Small intestine (tissue), 7 donors: ENCODE data around the gene ADCY7. TPM values are rescaled to one million over a fixed set of nuclear protein-coding genes. Genes with fewer than 3 reads are reported as not detected.
"Not testable (repeated sequence)": the region's sequence is repeated elsewhere in the genome, so short reads cannot be mapped to it uniquely, and the experiment has no call there.

Experiments used
- DNase-seq, 2 donors: peaks; one replicate each; pipeline versions ENCODE4 v3.0.0 to v3.0.0-alpha.2; 2013
- FAIRE-seq: peaks from 2 replicates; lab custom pipeline; 2012; peaks lifted over from hg19 to GRCh38; lab: Jason Lieb, UNC
- H3K27ac ChIP-seq, 3 donors: one replicate each; pipeline ENCODE4 v1.5.1; 2013; ENCODE audit warnings: low read length in 2 of 3, mild to moderate bottlenecking in 2 of 3, control low read depth in 1 of 3, inconsistent platforms in 1 of 3, low read depth in 1 of 3, moderate library complexity in 1 of 3
- H3K27me3 ChIP-seq, 3 donors: one replicate each; pipeline ENCODE4 v1.6.1; 2013; ENCODE audit warnings: low read length in 3 of 3, inconsistent platforms in 1 of 3; ENCODE audit not compliant: control insufficient read depth in 3 of 3, insufficient read depth in 3 of 3
- H3K36me3 ChIP-seq, 3 donors: one replicate each; pipeline ENCODE4 v1.6.1; 2013; ENCODE audit warnings: low read length in 3 of 3, inconsistent platforms in 1 of 3, low read depth in 1 of 3, mild to moderate bottlenecking in 1 of 3, moderate library complexity in 1 of 3; ENCODE audit not compliant: control insufficient read depth in 3 of 3, insufficient read depth in 2 of 3
- H3K4me1 ChIP-seq, 3 donors: one replicate each; pipeline ENCODE4 v1.6.1; 2013; ENCODE audit warnings: low read length in 2 of 3, inconsistent platforms in 1 of 3, low read depth in 1 of 3, mild to moderate bottlenecking in 1 of 3, moderate library complexity in 1 of 3; ENCODE audit not compliant: control insufficient read depth in 3 of 3, insufficient read depth in 2 of 3
- H3K4me3 ChIP-seq, 3 donors: one replicate each; pipeline ENCODE4 v1.5.1; 2013; ENCODE audit warnings: low read length in 3 of 3, control low read depth in 1 of 3, inconsistent platforms in 1 of 3, low read depth in 1 of 3, mild to moderate bottlenecking in 1 of 3, moderate library complexity in 1 of 3
- H3K9me3 ChIP-seq, 2 donors: one replicate each; pipeline ENCODE4 v1.6.1; 2013; ENCODE audit warnings: low read depth in 1 of 2, low read length in 1 of 2; ENCODE audit not compliant: control insufficient read depth in 2 of 2, insufficient read depth in 1 of 2
- WGBS, 3 donors: extraction: QIAGEN DNeasy Blood & Tissue Kit; methylation state at CpG; one replicate each; pipeline ENCODE4 v1.1.7; 2013; 5-methylcytosine and 5-hydroxymethylcytosine counted together
- polyA plus RNA-seq, 4 donors: library from polyadenylated mRNA; stranded (reverse) in 3 of 4; unstranded in 1 of 4; fragments of 200-250 nt in 3 of 4; fragments of 120-200 nt in 1 of 4; gene quantifications; one replicate each; pipeline versions ENCODE4 v1.2.1 to v1.2.3, GENCODE V29; 2013
- donor health status: healthy with polysubstance abuse.
- donor health status: control.
- donor health status: control.
- donor health status: Bipolar disorder and iron deficiency.
- donor health status: healthy.

ADCY7 gene
- polyA plus RNA-seq, 4 donors: 0.45 to 7.3 (median 3.4) TPM

DNA sequence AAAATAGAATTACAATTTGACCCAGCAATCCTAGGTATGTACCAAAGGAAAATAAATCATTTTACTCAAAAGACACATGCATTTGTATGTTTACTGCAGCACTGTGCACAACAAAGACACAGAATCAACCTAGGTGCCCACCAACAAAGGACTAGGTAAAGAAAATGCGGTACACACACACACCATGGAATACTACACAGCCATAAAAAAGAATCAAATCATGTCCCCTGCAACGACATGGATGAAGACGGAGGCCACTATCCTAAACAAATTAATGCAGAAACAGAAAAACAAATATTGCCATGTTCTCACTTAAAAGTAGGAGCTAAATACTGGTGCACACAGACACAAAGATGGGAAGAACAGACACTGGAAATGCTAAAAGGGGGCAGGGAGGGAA is 66.2 kb downstream of the ADCY7 start:
- H3K36me3 ChIP-seq: peaks cover 0 to 16% (median 6%) of the 10 kb centered on the region in 3 donors
- no peak overlapping the region for H3K27ac ChIP-seq
- DNase-seq (no peak), FAIRE-seq (no peak)
- no peaks in the 10 kb centered on the region for H3K9me3 ChIP-seq
- WGBS, 3 donors: 98 to 99% (median 98%) methylated on average over 3 of the region's 3 CpGs
- H3K4me3 ChIP-seq: no peak overlapping the region
- H3K27me3 ChIP-seq: no peaks in the 10 kb centered on the region
- H3K4me1 ChIP-seq: no peaks in the 10 kb centered on the region

- Histone ChIP-seq H3K4me1 (no peaks in the 10 kb centered on the region), H3K9me3 (no peaks in the 10 kb centered on the region), H3K27ac (peak overlapping the region in 1 of 3 donors; percentile 45), H3K4me3 (no peak overlapping the region), H3K36me3 (peaks cover 0 to 15% (median 10%) of the 10 kb centered on the region in 3 donors), H3K27me3 (no peaks in the 10 kb centered on the region)
- WGBS, 3 donors: 88 to 92% (median 90%) methylated on average over 14 of the region's 14 CpGs
- no peak for FAIRE-seq
- no peak for DNase-seq
Observed at GRCh38 chr16:50334106-50334975, 68.0 kb downstream of the ADCY7 start.

GRCh38 chr16:50335196-50335958 is 69.0 kb downstream of the ADCY7 start:
- Histone ChIP-seq H3K27me3 (no peaks in the 10 kb centered on the region), H3K27ac (no peak overlapping the region), H3K9me3 (no peaks in the 10 kb centered on the region), H3K4me1 (no peaks in the 10 kb centered on the region), H3K36me3 (peaks cover 0 to 12% (median 11%) of the 10 kb centered on the region in 3 donors), H3K4me3 (no peak overlapping the region)
- DNase-seq (no peak), FAIRE-seq (no peak)
- 87 to 91% (median 91%) methylated on average over 8 of the region's 8 CpGs for WGBS, 3 donors

DNA sequence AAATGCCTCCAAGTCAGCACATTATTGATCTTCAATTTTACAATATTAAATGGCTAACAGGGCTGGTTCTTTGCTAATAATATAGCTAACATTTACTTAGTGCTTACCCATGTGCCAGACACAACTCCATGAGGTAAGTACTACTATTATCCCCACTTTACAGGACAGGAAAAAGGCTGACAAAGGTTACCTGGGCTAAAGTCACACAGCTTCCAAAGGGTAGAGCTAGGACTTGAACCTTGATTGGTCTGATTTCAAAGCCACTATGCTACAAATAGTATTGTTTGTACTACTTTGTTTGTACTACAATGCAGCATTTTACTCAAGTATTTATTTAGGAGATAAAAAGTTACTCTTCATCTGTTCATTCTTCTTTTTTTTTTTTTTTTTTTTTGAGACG is 70.5 kb downstream of the ADCY7 start:
- no peaks in the 10 kb centered on the region for H3K27me3 ChIP-seq
- no peaks in the 10 kb centered on the region for H3K9me3 ChIP-seq
- no peak overlapping the region for H3K4me3 ChIP-seq
- FAIRE-seq: no peak
- H3K4me1 ChIP-seq: no peaks in the 10 kb centered on the region
- no peak overlapping the region for H3K27ac ChIP-seq
- WGBS, 3 donors: 80% methylated on average over 1 of the region's 1 CpG; no CpG with 5 or more reads in 1 of the 3 donors
- DNase-seq: no peak
- peaks cover 0 to 12% (median 11%) of the 10 kb centered on the region in 3 donors for H3K36me3 ChIP-seq

DNA sequence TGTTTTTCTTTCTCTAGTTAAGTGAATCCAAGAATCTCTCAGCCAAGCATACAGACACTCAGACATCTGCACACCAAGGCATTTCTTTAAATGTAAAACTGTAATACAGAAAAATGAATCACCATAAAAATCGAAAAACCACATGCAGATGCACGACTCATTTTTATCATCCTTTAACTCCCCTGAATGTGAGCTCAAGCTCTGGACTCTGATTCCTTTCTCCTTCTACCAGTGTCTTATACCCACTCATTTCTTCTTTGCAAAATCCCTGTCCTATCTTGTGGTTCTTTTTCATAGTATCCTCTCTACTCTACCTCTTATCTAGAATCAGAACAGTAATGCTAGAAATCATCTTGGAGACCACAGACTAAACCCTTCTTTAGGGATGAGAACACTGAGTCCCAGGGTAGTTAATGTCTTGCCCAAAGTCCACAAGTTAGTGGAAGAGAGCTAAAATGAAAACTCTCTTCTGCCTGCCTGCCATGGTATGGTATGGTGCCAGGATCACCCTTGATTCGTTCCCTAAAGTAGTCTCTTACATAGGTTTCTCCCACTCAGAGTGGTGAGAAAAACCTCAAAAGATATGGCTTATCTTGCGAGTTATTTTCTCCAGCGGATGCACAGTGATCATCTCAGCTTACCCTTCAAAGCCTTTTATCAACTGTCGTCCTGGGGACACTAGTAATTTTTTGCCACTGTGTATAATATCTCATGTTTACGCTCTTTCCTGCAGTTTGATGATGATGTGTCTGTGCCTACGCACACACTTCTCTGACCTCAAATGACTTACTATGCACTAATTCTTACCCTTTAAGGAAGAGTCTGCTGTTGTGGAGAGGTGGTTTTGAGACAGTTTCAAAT is 72.2 kb downstream of the ADCY7 start:
- 71 to 86% (median 77%) methylated on average over 8 of the region's 8 CpGs for WGBS, 3 donors
- Histone ChIP-seq H3K27ac (peak overlapping the region in 1 of 3 donors; percentile 43), H3K9me3 (no peaks in the 10 kb centered on the region), H3K27me3 (no peaks in the 10 kb centered on the region), H3K4me3 (no peak overlapping the region), H3K4me1 (no peaks in the 10 kb centered on the region), H3K36me3 (peaks cover 2 to 17% (median 11%) of the 10 kb centered on the region in 3 donors)
- DNase-seq: no peak
- FAIRE-seq: no peak

- Histone ChIP-seq H3K36me3 (peaks cover 2 to 14% (median 5%) of the 10 kb centered on the region in 3 donors), H3K4me1 (no peaks in the 10 kb centered on the region), H3K27me3 (no peaks in the 10 kb centered on the region), H3K27ac (no peak overlapping the region), H3K9me3 (peaks cover 0 to 2% of the 10 kb centered on the region in 2 donors), H3K4me3 (no peak overlapping the region)
- 73 to 95% (median 85%) methylated on average over 2 of the region's 2 CpGs for WGBS, 3 donors
- FAIRE-seq (no peak), DNase-seq (no peak)
Observed at GRCh38 chr16:50340578-50340977, 74.2 kb downstream of the ADCY7 start.

GRCh38 chr16:50343566-50343965 is 77.2 kb downstream of the ADCY7 start:
- FAIRE-seq, H3K4me3 ChIP-seq, H3K27ac ChIP-seq, H3K4me1 ChIP-seq, H3K9me3 ChIP-seq, H3K27me3 ChIP-seq, DNase-seq: not testable (repeated sequence)
- peaks cover 2 to 14% (median 5%) of the 10 kb centered on the region in 3 donors for H3K36me3 ChIP-seq
- 75 to 94% (median 89%) methylated on average over 8 of the region's 8 CpGs for WGBS, 3 donors

GRCh38 chr16:50345210-50345609 is 78.9 kb downstream of the ADCY7 start:
- not testable (repeated sequence) for H3K4me1 ChIP-seq, H3K27me3 ChIP-seq, H3K9me3 ChIP-seq, DNase-seq, FAIRE-seq, H3K4me3 ChIP-seq, H3K27ac ChIP-seq
- peaks cover 0 to 14% (median 2%) of the 10 kb centered on the region in 3 donors for H3K36me3 ChIP-seq
- WGBS, 3 donors: 92 to 98% (median 93%) methylated on average over 2 of the region's 2 CpGs
